ENCODE data around the gene ZC3H12C. TPM values are rescaled to one million over a fixed set of nuclear protein-coding genes. Genes with fewer than 3 reads are reported as not detected.
A peak's percentile ranks its signal among the peaks of the same experiment; 100 is the strongest.

ZC3H12C gene
- total RNA-seq, 1 donor from 2014 or later: 14.8 TPM

DNA sequence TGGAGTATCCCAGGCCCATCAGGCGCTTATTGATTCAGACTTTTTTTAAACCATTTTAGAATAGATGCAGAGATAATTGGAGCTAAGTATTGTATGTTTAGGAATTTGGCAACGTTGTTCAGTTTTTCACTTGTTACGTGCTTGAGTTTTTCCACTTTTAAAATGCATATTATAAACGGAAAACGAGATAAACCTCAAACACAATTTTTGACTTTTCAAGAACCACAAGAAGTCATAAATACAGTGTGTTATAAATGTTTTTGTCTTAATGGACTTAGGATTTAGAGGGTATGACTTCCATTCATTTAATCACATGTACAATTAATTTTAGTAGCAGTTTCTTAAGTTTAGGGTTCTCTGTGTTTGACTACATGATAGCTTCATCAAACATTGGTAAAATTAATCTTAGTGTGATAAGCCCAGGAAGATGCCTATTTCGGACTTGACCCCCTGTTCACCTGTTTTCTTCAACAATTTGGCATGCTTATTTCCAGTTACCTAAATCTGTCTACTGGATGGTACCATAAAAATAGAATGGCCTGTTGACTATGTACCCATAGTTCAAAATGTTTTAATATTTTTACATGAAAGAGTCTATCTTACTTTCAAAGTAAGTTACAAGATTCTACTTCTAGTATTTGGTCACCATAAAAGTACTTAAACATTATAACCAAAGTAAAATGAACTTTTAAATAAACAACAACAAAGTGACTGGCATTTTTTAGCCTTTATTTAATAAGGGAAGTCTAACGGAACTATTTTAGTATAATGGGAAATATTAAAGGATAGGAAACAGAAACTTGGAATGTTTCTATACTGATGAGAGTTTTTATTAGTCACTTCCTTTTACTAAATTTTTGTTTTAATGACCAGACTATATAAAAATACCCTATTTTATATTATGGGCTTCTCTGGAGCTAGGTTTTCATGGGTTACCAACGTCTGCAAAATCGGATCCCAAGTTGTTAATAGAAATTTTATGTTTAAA lies 1.4 kb downstream of the ZC3H12C start:
- intact Hi-C loops (cut with DNase I): loop anchor here (10.0 kb wide), 1 partner anchor 140 kb away; no protein-coding TSS in a partner anchor
- TF ChIP-seq, protein P1, sequence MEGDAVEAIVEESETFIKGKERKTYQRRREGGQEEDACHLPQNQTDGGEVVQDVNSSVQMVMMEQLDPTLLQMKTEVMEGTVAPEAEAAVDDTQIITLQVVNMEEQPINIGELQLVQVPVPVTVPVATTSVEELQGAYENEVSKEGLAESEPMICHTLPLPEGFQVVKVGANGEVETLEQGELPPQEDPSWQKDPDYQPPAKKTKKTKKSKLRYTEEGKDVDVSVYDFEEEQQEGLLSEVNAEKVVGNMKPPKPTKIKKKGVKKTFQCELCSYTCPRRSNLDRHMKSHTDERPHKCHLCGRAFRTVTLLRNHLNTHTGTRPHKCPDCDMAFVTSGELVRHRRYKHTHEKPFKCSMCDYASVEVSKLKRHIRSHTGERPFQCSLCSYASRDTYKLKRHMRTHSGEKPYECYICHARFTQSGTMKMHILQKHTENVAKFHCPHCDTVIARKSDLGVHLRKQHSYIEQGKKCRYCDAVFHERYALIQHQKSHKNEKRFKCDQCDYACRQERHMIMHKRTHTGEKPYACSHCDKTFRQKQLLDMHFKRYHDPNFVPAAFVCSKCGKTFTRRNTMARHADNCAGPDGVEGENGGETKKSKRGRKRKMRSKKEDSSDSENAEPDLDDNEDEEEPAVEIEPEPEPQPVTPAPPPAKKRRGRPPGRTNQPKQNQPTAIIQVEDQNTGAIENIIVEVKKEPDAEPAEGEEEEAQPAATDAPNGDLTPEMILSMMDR (IDR thresholded peaks at IDR 0.05): no peak
- ATAC-seq (no peak), DNase-seq (no peak)
- Histone ChIP-seq H3K4me1 (no peaks in the 10 kb centered on the region), H3K9me3 (no peaks in the 10 kb centered on the region), H3K27me3 (no peaks in the 10 kb centered on the region), H3K27ac (peak overlapping the region; percentile 93), H3K4me3 (peak overlapping the region; percentile 70), H3K36me3 (no peaks in the 10 kb centered on the region)

DNA sequence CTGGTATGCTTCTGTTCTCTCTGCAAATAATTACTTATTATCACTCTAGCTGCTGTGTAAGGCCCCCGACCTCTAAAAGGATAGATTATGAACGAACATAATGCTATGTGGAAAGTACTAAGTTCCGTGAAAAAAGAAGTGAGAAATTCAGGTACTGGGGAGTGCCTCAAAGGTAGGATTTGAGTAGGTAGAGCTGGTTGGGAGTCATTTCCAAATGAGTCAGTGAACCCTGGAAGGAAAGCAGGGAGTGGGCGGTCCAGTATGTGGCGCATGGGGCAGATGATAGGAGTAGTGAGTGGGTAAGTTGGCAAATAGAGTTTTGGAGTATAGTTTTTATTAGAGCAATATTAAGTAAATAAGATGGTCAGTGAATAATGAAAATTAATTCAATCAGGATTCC lies 2.4 kb downstream of the ZC3H12C start:
- Histone ChIP-seq H3K9me3 (no peaks in the 10 kb centered on the region), H3K27ac (no peak overlapping the region), H3K4me1 (no peaks in the 10 kb centered on the region), H3K27me3 (no peaks in the 10 kb centered on the region), H3K36me3 (no peaks in the 10 kb centered on the region), H3K4me3 (no peak overlapping the region)
- no peak for DNase-seq
- intact Hi-C loops (cut with DNase I): loop anchor here (10.0 kb wide), 1 partner anchor 141 kb away; no protein-coding TSS in a partner anchor
- TF ChIP-seq, protein P1 (IDR thresholded peaks at IDR 0.05): no peak
- ATAC-seq: no peak

DNA sequence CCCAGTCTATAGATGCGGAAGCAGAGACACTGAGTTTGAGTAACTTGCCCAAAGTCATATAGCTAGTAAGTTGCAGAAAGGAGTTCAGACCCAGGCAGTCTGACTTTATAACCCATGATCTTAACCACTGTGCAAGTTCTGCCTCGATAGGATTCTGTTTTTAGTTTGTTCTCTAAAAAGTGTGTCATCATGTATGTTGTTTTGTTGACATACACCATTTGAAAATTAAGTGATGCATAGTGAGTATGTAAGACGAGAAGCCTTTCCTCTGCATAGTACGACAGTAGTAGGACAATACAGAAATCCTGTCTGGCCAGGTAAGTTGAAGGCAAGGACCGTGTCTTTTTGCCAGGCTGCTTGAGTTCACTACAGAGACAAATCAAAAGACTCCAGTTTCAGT lies 3.3 kb downstream of the ZC3H12C start:
- TF ChIP-seq, protein P1 (IDR thresholded peaks at IDR 0.05): no peak
- intact Hi-C loops (cut with DNase I): loop anchor here (10.0 kb wide), 1 partner anchor 142 kb away; no protein-coding TSS in a partner anchor
- H3K4me3 ChIP-seq: no peak overlapping the region
- H3K27ac ChIP-seq: no peak overlapping the region
- DNase-seq (no peak), ATAC-seq (no peak)
- no peaks in the 10 kb centered on the region for H3K36me3 ChIP-seq
- no peaks in the 10 kb centered on the region for H3K27me3 ChIP-seq
- no peaks in the 10 kb centered on the region for H3K9me3 ChIP-seq
- H3K4me1 ChIP-seq: no peaks in the 10 kb centered on the region

DNA sequence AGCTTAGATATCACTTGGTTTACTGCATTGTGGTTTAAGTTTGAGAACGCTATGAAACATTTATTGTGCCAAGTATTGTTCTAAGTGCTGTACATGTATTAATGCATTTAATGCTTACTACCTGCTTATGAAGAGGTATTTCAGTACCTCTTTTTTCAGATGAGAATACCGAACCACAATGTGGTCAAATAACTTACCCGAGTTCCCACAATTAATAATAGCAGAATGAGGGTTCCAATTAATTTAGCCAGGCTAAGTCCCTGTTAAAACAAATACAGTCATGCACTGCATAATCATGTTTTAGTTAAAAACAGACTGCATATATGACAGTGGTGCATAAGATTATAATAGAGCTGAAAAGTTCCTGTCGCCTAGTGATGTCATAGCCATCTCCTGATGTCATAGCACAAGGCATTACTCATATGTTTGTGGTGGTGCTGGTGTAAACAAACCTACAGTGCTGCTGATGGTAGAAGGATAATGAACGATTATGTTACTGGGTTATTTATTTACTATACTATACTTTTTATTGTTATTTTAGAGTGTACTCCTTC lies 4.3 kb downstream of the ZC3H12C start:
- intact Hi-C loops (cut with DNase I): loop anchor here (10.0 kb wide), 1 partner anchor 143 kb away; no protein-coding TSS in a partner anchor
- H3K27ac ChIP-seq: no peak overlapping the region
- DNase-seq: no peak
- no peaks in the 10 kb centered on the region for H3K9me3 ChIP-seq
- no peaks in the 10 kb centered on the region for H3K27me3 ChIP-seq
- no peak for ATAC-seq
- no peaks in the 10 kb centered on the region for H3K4me1 ChIP-seq
- H3K36me3 ChIP-seq: no peaks in the 10 kb centered on the region
- no peak overlapping the region for H3K4me3 ChIP-seq
- TF ChIP-seq, protein P1 (IDR thresholded peaks at IDR 0.05): no peak

DNA sequence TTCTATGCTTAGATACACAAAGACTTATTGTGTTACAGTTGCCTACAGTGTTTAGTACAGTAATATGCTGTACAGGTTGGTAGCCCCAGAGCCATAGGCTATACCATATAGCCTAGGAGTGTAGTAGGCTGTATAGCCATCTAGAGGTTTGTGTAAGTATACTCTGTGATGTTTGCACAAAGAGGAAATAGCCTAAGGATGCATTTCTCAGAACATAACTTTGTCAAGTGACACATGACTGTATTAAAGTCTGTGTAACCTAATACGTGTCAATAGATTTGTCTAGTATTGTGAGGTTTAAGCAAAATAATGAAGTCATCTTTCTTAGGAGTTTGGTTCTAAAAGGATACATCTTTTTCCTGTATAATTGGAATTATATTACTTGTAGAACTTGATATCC lies 5.5 kb downstream of the ZC3H12C start:
- H3K27ac ChIP-seq: no peak overlapping the region
- H3K27me3 ChIP-seq: no peaks in the 10 kb centered on the region
- no peak overlapping the region for H3K4me3 ChIP-seq
- H3K4me1 ChIP-seq: no peaks in the 10 kb centered on the region
- no peaks in the 10 kb centered on the region for H3K9me3 ChIP-seq
- ATAC-seq (peak; percentile 29), DNase-seq (no peak)
- no peaks in the 10 kb centered on the region for H3K36me3 ChIP-seq
- TF ChIP-seq, protein P1 (IDR thresholded peaks at IDR 0.05): no peak
- intact Hi-C loops (cut with DNase I): loop anchor here (10.0 kb wide), 1 partner anchor 144 kb away; no protein-coding TSS in a partner anchor

All from upper lobe of right lung (tissue), 1 donor.